Uterus (tissue), 2 donors: ENCODE results near the gene CLOCK.

Experiments used
- CTCF ChIP-seq, 4 experiments: fragments of 200-600 bp in 2 of 4; fragments of 450-650 bp in 2 of 4; sonication (generic) in 2 of 4; IDR thresholded peaks; one replicate each; pipeline ENCODE4 v1.5.1; 2016 to 2019; ENCODE audit warnings: antibody characterized with exemption in 4 of 4, mild to moderate bottlenecking in 2 of 4, moderate library complexity in 1 of 4
- POLR2A ChIP-seq, 2 donors: fragments of 450-650 bp; IDR thresholded peaks; one replicate each; pipeline ENCODE4 v1.6.1; 2016; ENCODE audit warnings: antibody characterized with exemption in 2 of 2, mild to moderate bottlenecking in 1 of 2, moderate library complexity in 1 of 2

GRCh38 chr4:55447108-55447708 lies 99.5 kb downstream of the CLOCK start:
- TF ChIP-seq CTCF (IDR thresholded peaks at IDR 0.05) (no peak), POLR2A (IDR thresholded peaks at IDR 0.05) (no peak)
